ENCODE results near the gene GBP2.

GBP2 gene

DNA sequence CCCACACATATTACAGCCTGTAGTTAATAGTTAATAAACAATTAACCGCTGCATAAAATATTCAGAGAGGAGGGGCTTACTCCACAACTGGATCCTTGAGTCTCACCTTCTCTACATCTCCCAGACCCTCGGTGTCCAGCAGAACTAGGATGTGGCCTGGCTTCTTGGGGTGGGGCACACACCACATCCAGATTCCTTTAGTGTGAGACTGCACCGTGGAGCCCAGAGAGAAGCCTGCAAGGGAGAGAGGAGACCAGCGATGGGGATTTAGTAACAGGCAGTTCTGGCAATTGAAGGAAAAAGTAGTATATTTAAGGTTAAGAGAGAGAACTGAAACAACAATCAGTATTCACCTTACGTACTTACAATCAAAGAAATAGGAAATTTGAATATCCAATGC lies 65.8 kb downstream of the GBP2 start:
- no peak for DNase-seq
